Measurements from ENCODE around the gene UNC93A. TPM values are rescaled to one million over a fixed set of nuclear protein-coding genes. Genes with fewer than 3 reads are reported as not detected.

Gene UNC93A
- polyA plus RNA-seq, 1 donor from 2014 or later: not detected

- no peaks in the 10 kb centered on the region for H3K79me2 ChIP-seq (replicated peaks; ENCODE audit: insufficient read depth, low read length)
- H3K9me2 ChIP-seq (ENCODE audit: insufficient read depth, low read length): no peaks in the 10 kb centered on the region
- no peak overlapping the region for H2AFZ ChIP-seq (ENCODE audit: low read depth, low read length)
- no peak overlapping the region for H3K4me3 ChIP-seq (ENCODE audit: low read length)
- H3K27ac ChIP-seq (ENCODE audit: low read length): no peak overlapping the region
- no peaks in the 10 kb centered on the region for H3K36me3 ChIP-seq (ENCODE audit: insufficient read depth, low read length)
- TF ChIP-seq EZH2 (IDR thresholded peaks at IDR 0.05; ENCODE audit: borderline replicate concordance, insufficient read depth, low read length, poor library complexity, severe bottlenecking) (no peak), EP300 (conservative IDR thresholded peaks at IDR 0.05; ENCODE audit: poor library complexity, severe bottlenecking) (no peak), REST (IDR thresholded peaks at IDR 0.05; ENCODE audit: borderline replicate concordance) (no peak), TAF1 (IDR thresholded peaks at IDR 0.05; ENCODE audit: low read depth) (no peak), MXI1 (conservative IDR thresholded peaks at IDR 0.05; ENCODE audit: poor library complexity, severe bottlenecking) (no peak), POLR2AphosphoS5 (IDR thresholded peaks at IDR 0.05) (no peak), CTCF (IDR thresholded peaks at IDR 0.05; ENCODE audit: poor library complexity, severe bottlenecking) (no peak), RAD21 (conservative IDR thresholded peaks at IDR 0.05) (no peak), SMC3 (conservative IDR thresholded peaks at IDR 0.05; ENCODE audit: poor library complexity) (no peak)
- H3K9ac ChIP-seq (ENCODE audit: low read length): no peak overlapping the region
- peaks cover 7% of the 10 kb centered on the region for H3K9me3 ChIP-seq (ENCODE audit: low read length)
- H3F3A ChIP-seq (ENCODE audit: insufficient read depth, low read length, poor library complexity, severe bottlenecking): no peaks in the 10 kb centered on the region
- no peak overlapping the region for H3K4me2 ChIP-seq (ENCODE audit: low read length)
- no peaks in the 10 kb centered on the region for H4K20me1 ChIP-seq (ENCODE audit: insufficient read depth)
- no peaks in the 10 kb centered on the region for H3K27me3 ChIP-seq (ENCODE audit: insufficient read depth, low read depth, low read length)
Measured at GRCh38 chr6:167294651-167295494, 3.8 kb downstream of the UNC93A start.

- no peak overlapping the region for H3K4me3 ChIP-seq (ENCODE audit: low read length)
- H3K9me2 ChIP-seq (ENCODE audit: insufficient read depth, low read length): no peaks in the 10 kb centered on the region
- H2AFZ ChIP-seq (ENCODE audit: low read depth, low read length): no peak overlapping the region
- H3K4me2 ChIP-seq (ENCODE audit: low read length): no peak overlapping the region
- H3K36me3 ChIP-seq (ENCODE audit: insufficient read depth, low read length): no peaks in the 10 kb centered on the region
- H3K27me3 ChIP-seq (ENCODE audit: insufficient read depth, low read depth, low read length): no peaks in the 10 kb centered on the region
- H3K9me3 ChIP-seq (ENCODE audit: low read length): peaks cover 7% of the 10 kb centered on the region
- H3K27ac ChIP-seq (ENCODE audit: low read length): no peak overlapping the region
- no peak overlapping the region for H3K9ac ChIP-seq (ENCODE audit: low read length)
- TF ChIP-seq SMC3 (conservative IDR thresholded peaks at IDR 0.05; ENCODE audit: poor library complexity): no peak
- TF ChIP-seq EZH2 (IDR thresholded peaks at IDR 0.05; ENCODE audit: borderline replicate concordance, insufficient read depth, low read length, poor library complexity, severe bottlenecking): no peak
- no peak for TF ChIP-seq RAD21 (conservative IDR thresholded peaks at IDR 0.05)
- TF ChIP-seq MXI1 (conservative IDR thresholded peaks at IDR 0.05; ENCODE audit: poor library complexity, severe bottlenecking): no peak
- TF ChIP-seq POLR2AphosphoS5 (IDR thresholded peaks at IDR 0.05): no peak
- TF ChIP-seq TAF1 (IDR thresholded peaks at IDR 0.05; ENCODE audit: low read depth): no peak
- TF ChIP-seq EP300 (conservative IDR thresholded peaks at IDR 0.05; ENCODE audit: poor library complexity, severe bottlenecking): no peak
- no peak for TF ChIP-seq CTCF (IDR thresholded peaks at IDR 0.05; ENCODE audit: poor library complexity, severe bottlenecking)
- no peak for TF ChIP-seq REST (IDR thresholded peaks at IDR 0.05; ENCODE audit: borderline replicate concordance)
- H3F3A ChIP-seq (ENCODE audit: insufficient read depth, low read length, poor library complexity, severe bottlenecking): no peaks in the 10 kb centered on the region
- no peaks in the 10 kb centered on the region for H4K20me1 ChIP-seq (ENCODE audit: insufficient read depth)
- no peaks in the 10 kb centered on the region for H3K79me2 ChIP-seq (replicated peaks; ENCODE audit: insufficient read depth, low read length)
Measured at GRCh38 chr6:167295495-167296292, 4.6 kb downstream of the UNC93A start.

Measured in neural cell (in vitro differentiated cells).